ENCODE results near the gene ITGB6. TPM values are rescaled to one million over a fixed set of nuclear protein-coding genes. Genes with fewer than 3 reads are reported as not detected.
A peak's percentile ranks its signal among the peaks of the same experiment; 100 is the strongest.

ITGB6 gene
- total RNA-seq, 1 donor from 2014 or later, result 2.0 TPM

DNA sequence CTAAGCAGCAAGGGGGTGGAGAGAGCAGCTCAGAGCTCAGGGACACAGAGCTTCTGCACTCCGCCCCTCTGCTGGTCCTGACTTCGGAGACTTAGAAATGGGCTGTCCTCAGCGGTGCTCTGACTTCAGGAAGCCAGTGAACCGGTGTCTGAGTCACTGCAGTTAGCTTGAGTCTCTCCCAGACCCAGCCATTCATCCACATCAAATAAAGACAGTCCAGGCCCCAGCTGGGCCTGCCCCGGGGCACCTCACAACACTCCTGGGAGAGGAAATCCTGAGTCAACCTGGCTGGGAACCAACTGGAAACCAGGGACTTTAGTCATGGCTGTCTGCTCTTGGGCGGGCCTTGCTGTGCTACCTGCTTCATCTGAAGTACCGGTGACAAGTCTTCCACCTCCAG is 5.4 kb upstream of the ITGB6 start:
- Mint-ChIP-seq H3K36me3 (ENCODE audit: low read depth) (peaks cover 5% of the 10 kb centered on the region), H3K4me3 (ENCODE audit: unreplicated experiment) (peak overlapping the region; percentile 61), H3K9me3 (ENCODE audit: low read depth) (peaks cover 6% of the 10 kb centered on the region), H3K27me3 (ENCODE audit: low read depth) (no peaks in the 10 kb centered on the region), H3K4me1 (ENCODE audit: low read depth) (peaks cover 86% of the 10 kb centered on the region), H3K27ac (ENCODE audit: unreplicated experiment) (peak overlapping the region; percentile 96)
- TF ChIP-seq, protein P1, sequence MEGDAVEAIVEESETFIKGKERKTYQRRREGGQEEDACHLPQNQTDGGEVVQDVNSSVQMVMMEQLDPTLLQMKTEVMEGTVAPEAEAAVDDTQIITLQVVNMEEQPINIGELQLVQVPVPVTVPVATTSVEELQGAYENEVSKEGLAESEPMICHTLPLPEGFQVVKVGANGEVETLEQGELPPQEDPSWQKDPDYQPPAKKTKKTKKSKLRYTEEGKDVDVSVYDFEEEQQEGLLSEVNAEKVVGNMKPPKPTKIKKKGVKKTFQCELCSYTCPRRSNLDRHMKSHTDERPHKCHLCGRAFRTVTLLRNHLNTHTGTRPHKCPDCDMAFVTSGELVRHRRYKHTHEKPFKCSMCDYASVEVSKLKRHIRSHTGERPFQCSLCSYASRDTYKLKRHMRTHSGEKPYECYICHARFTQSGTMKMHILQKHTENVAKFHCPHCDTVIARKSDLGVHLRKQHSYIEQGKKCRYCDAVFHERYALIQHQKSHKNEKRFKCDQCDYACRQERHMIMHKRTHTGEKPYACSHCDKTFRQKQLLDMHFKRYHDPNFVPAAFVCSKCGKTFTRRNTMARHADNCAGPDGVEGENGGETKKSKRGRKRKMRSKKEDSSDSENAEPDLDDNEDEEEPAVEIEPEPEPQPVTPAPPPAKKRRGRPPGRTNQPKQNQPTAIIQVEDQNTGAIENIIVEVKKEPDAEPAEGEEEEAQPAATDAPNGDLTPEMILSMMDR (IDR thresholded peaks at IDR 0.05), result no peak
- DNase-seq (ENCODE audit: low spot score), result no peak

DNA sequence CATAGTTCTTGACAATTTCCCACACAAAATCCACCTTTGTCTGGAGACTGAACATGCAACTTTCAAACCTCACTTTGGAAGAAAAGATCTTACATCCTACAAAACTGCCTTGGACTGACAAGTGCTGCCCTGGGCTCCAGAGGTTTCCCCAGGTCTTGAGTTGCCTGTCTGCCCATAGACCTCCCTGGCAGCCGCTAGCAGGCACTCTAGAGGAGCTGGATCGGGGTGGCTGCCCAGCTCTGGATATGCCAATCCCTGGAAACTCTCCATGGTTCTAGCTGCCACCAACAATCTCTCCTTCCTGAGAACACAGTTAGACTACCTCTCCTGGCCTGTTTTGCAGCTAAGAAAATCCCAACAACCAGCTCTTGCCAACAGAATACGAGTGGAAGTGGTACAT is 3.4 kb upstream of the ITGB6 start:
- DNase-seq (ENCODE audit: low spot score), result no peak
- Mint-ChIP-seq H3K4me1 (ENCODE audit: low read depth) (peaks cover 65% of the 10 kb centered on the region), H3K9me3 (ENCODE audit: low read depth) (peaks cover 6% of the 10 kb centered on the region), H3K36me3 (ENCODE audit: low read depth) (peaks cover 5% of the 10 kb centered on the region), H3K27me3 (ENCODE audit: low read depth) (no peaks in the 10 kb centered on the region), H3K4me3 (ENCODE audit: unreplicated experiment) (no peak overlapping the region), H3K27ac (ENCODE audit: unreplicated experiment) (peak overlapping the region; percentile 96)
- TF ChIP-seq, protein P1 (IDR thresholded peaks at IDR 0.05), result no peak

DNA sequence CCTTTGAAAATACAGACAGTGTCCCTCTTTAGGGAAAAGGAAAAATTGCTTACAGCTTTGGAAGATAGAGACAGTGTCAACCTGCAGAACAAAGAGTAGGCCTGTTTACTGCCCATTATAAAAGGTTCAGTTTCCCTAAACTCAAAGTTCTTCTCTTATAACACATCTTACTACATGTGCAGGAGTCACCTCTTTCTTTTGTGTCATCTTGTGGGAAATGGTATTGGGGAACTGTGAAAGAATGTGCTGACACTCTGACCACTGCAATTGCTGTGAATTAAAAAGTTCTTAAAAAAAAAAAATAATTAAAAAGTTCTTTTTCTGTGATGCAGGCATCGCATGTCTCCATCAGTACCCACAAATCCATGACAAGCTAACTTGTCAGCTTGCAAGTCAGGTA is 2.9 kb upstream of the ITGB6 start:
- H3K4me1 Mint-ChIP-seq (ENCODE audit: low read depth), result peaks cover 61% of the 10 kb centered on the region
- H3K4me3 Mint-ChIP-seq (ENCODE audit: unreplicated experiment), result no peak overlapping the region
- TF ChIP-seq, protein P1 (IDR thresholded peaks at IDR 0.05), result no peak
- no peak for DNase-seq (ENCODE audit: low spot score)
- H3K27me3 Mint-ChIP-seq (ENCODE audit: low read depth), result no peaks in the 10 kb centered on the region
- H3K36me3 Mint-ChIP-seq (ENCODE audit: low read depth), result peaks cover 5% of the 10 kb centered on the region
- peaks cover 6% of the 10 kb centered on the region for H3K9me3 Mint-ChIP-seq (ENCODE audit: low read depth)
- no peak overlapping the region for H3K27ac Mint-ChIP-seq (ENCODE audit: unreplicated experiment)

DNA sequence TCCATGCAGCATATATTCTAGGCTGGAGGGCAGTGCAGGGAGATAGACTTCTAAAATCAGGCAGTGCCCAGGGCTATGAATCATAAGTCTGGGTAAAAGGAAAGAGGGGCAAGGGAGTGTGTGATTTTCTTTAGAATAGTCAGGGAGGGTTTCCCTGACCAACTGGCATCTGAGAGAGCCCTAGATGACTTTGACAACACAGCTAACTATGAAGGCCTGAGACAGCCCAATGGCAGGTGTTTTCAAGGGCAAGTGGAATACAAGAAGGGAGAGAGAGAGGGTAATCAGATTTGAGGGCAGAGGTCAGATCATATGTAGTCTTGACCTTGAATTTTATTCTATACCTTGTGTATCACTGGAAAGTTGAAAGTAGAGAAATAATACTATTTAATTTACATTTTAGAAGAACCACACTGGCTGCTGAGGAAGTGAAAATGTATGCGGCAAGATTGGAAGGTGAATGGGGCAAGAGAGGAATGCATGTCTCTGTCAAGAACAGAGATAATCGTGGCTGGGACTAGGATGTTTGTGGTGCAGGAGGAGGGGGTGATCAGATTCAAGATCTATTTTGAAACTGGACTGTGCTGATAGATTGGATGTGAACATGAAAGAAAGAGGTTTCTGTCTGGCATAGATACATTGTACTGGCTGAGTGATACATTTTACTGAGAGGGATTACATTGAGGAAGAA is 1.9 kb upstream of the ITGB6 start:
- peaks cover 51% of the 10 kb centered on the region for H3K4me1 Mint-ChIP-seq (ENCODE audit: low read depth)
- DNase-seq (ENCODE audit: low spot score), result no peak
- peak overlapping the region; percentile 2 for H3K27ac Mint-ChIP-seq (ENCODE audit: unreplicated experiment)
- H3K36me3 Mint-ChIP-seq (ENCODE audit: low read depth), result peaks cover 3% of the 10 kb centered on the region
- H3K9me3 Mint-ChIP-seq (ENCODE audit: low read depth), result peaks cover 6% of the 10 kb centered on the region
- no peak overlapping the region for H3K4me3 Mint-ChIP-seq (ENCODE audit: unreplicated experiment)
- TF ChIP-seq, protein P1 (IDR thresholded peaks at IDR 0.05), result no peak
- H3K27me3 Mint-ChIP-seq (ENCODE audit: low read depth), result no peaks in the 10 kb centered on the region

DNA sequence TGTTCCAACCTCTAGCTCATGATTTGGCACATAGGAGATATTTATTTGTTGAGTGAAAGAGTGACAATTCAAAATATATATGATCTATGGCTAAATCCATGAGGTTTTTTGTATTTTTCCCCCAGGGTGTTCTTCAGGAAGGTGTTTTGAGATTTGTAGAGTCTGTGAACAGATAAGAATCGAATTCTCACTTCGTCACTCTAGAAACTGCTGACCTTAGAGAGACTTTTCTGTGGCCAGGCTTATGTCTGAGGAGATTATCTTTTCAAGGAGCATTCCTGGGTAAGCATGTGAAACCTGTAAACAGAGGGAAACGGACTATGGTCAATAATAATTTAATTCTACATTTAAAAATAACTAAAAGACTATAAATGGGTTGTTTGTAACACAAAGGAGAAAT is 849 bp upstream of the ITGB6 start:
- Mint-ChIP-seq H3K4me3 (ENCODE audit: unreplicated experiment) (no peak overlapping the region), H3K27ac (ENCODE audit: unreplicated experiment) (no peak overlapping the region), H3K27me3 (ENCODE audit: low read depth) (no peaks in the 10 kb centered on the region), H3K4me1 (ENCODE audit: low read depth) (peaks cover 41% of the 10 kb centered on the region), H3K9me3 (ENCODE audit: low read depth) (no peaks in the 10 kb centered on the region), H3K36me3 (ENCODE audit: low read depth) (peaks cover 3% of the 10 kb centered on the region)
- TF ChIP-seq, protein P1 (IDR thresholded peaks at IDR 0.05), result no peak
- DNase-seq (ENCODE audit: low spot score), result no peak
